BJ (cell line): ENCODE data around the gene HCST. TPM values are rescaled to one million over a fixed set of nuclear protein-coding genes. Genes with fewer than 3 reads are reported as not detected.

ENCODE experiments used
- CTCF ChIA-PET: fragments of 350-600 bp; formaldehyde crosslinking; extraction: SDS; loops from one replicate; lab custom pipeline; 2021; ENCODE audit warnings: antibody characterized with exemption, inconsistent platforms; lab: Yijun Ruan, JAX
- POLR2A ChIA-PET: fragments of 300-600 bp; sonication (Branson Sonifier 250); formaldehyde crosslinking; extraction: SDS; loops from one replicate; lab custom pipeline; 2021; ENCODE audit warnings: antibody characterized with exemption; lab: Charles Lee
- DNase-seq: peaks from one replicate; pipeline ENCODE4 v3.0.0-alpha.2; 2011; ENCODE audit warnings: low read depth
- H3K27me3 ChIP-seq: 2 replicates; pipeline ENCODE4 v1.6.0; 2011; ENCODE audit warnings: low read length; ENCODE audit not compliant: control insufficient read depth, insufficient read depth
- H3K36me3 ChIP-seq: 2 replicates; pipeline ENCODE4 v1.5.1; 2011; ENCODE audit warnings: low read length; ENCODE audit not compliant: control insufficient read depth, insufficient read depth
- H3K4me3 ChIP-seq: 2 replicates; pipeline ENCODE4 v1.5.1; 2011; ENCODE audit warnings: low read depth, mild to moderate bottlenecking, control low read depth, low read length
- polyA minus RNA-seq: library from RNA; depleted of rRNA, polyadenylated mRNA; stranded (reverse); fragments of >200 nt; gene quantifications from 2 replicates; pipeline ENCODE4 v1.2.3, GENCODE V29; 2011; rRNA and poly(A)+ RNA removed
- polyA plus RNA-seq: library from polyadenylated mRNA; depleted of rRNA; stranded (reverse); fragments of >200 nt; gene quantifications from 2 replicates; pipeline ENCODE4 v1.2.3, GENCODE V29; 2011; rRNA removed
- TF ChIP-seq, protein P1 (sequence below): IDR thresholded peaks from 2 replicates; pipeline ENCODE4 v1.5.1; 2011; ENCODE audit warnings: low read depth, mild to moderate bottlenecking, control low read depth, inconsistent platforms, low read length, moderate library complexity; ENCODE audit not compliant: insufficient read depth

HCST gene, protein sequence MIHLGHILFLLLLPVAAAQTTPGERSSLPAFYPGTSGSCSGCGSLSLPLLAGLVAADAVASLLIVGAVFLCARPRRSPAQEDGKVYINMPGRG
- polyA plus RNA-seq, result 0.74 and 1.2 TPM in 2 replicates
- polyA minus RNA-seq, result 1.4 TPM in 1 of 2 replicates, not detected in the other

DNA sequence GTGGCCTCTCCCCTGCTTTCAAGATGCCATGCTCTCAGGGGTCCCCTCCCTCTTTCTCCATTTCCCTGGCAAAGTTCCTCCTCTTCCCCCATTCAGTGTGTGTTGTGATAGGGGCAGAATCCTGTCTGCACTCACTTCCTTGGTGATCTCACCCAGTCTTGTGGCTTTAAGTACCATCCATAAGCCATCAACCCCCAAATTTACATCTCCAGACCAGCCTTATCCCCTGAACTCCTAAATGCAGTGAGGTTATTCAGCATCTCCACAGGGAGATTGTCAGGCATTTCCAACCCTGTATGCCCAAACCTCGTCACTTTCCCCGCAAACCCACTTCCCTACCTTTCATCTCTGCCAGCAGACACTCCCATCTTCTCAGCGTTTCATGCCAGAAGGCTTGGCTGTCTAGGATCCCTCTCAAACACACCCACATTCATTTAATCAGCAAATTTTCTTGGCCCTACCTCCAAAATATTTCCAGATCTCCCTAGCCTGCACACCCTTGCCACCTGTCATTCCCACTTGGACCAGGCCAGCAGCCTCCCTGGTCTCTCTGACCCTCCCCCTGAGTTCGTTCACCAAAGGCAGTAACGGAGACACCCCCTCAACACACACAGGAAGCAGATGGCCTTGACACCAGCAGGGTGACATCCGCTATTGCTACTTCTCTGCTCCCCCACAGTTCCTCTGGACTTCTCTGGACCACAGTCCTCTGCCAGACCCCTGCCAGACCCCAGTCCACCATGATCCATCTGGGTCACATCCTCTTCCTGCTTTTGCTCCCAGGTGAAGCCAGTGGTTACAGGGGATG, at the start of gene HCST:
HCST (plus strand) TSS at position 676 of the 808 bp plus-strand sequence; CDS start at position 741, 65 bp downstream.
- DNase-seq, result peak; percentile 22
- Histone ChIP-seq H3K27me3 (no peaks in the 10 kb centered on the region), H3K36me3 (peaks cover 2% of the 10 kb centered on the region; the same call in 1 of the 2 replicates), H3K4me3 (peak within 1 kb of the TSS; percentile 20; the same call in 1 of the 2 replicates)
- TF ChIP-seq, protein P1, sequence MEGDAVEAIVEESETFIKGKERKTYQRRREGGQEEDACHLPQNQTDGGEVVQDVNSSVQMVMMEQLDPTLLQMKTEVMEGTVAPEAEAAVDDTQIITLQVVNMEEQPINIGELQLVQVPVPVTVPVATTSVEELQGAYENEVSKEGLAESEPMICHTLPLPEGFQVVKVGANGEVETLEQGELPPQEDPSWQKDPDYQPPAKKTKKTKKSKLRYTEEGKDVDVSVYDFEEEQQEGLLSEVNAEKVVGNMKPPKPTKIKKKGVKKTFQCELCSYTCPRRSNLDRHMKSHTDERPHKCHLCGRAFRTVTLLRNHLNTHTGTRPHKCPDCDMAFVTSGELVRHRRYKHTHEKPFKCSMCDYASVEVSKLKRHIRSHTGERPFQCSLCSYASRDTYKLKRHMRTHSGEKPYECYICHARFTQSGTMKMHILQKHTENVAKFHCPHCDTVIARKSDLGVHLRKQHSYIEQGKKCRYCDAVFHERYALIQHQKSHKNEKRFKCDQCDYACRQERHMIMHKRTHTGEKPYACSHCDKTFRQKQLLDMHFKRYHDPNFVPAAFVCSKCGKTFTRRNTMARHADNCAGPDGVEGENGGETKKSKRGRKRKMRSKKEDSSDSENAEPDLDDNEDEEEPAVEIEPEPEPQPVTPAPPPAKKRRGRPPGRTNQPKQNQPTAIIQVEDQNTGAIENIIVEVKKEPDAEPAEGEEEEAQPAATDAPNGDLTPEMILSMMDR, result no peak
- POLR2A ChIA-PET, result no interaction called here
- CTCF ChIA-PET, result interaction anchor here (1.6 kb wide), 1 partner anchor 29 kb away, joined by 4 read pairs; no protein-coding TSS in a partner anchor

DNA sequence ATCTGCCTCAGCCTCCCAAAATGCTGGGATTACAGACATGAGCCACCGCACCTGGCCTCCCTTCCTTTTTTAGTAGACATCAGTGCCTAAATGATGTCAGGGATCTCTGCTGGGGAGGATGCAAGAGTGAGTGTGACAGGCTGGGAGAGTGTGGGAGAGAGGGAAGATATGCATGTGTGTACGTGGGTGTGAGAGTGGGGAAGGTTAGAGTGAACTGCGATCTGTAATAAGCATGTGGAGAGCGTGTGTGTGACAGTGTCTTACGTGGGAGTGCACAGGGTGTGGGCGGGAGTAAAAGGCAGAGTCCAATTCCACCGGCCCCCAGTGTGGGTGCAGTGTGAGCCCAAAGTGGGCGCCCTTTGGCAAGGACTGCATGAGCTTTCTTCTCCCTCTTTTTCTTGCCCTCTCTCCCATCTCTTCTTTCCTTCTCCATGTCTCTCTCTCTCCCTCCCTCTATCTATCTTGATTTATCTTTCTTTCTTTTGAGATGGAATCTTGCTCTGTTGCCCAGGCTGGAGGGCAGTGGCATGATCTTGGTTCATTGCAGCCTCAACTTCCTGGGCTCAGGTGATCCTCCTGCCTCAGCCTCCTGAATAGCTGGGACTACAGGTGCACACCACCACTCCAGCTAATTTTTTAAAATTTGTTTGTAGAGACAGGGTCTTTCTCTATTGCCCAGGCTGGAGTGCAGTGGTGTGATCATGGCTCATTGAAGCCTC, 49.1 kb upstream of the HCST start:
- H3K36me3 ChIP-seq, result no peaks in the 10 kb centered on the region
- POLR2A ChIA-PET, result interaction anchor here (0.7 kb wide), 1 partner anchor 150 kb away, joined by 14 read pairs; no protein-coding TSS in a partner anchor
- no peak overlapping the region for H3K4me3 ChIP-seq
- TF ChIP-seq, protein P1, result no peak
- peaks cover 27% of the 10 kb centered on the region for H3K27me3 ChIP-seq
- no peak for DNase-seq
- CTCF ChIA-PET, result interaction anchor here (0.7 kb wide), 1 partner anchor 78 kb away, joined by 4 read pairs; no protein-coding TSS in a partner anchor

DNA sequence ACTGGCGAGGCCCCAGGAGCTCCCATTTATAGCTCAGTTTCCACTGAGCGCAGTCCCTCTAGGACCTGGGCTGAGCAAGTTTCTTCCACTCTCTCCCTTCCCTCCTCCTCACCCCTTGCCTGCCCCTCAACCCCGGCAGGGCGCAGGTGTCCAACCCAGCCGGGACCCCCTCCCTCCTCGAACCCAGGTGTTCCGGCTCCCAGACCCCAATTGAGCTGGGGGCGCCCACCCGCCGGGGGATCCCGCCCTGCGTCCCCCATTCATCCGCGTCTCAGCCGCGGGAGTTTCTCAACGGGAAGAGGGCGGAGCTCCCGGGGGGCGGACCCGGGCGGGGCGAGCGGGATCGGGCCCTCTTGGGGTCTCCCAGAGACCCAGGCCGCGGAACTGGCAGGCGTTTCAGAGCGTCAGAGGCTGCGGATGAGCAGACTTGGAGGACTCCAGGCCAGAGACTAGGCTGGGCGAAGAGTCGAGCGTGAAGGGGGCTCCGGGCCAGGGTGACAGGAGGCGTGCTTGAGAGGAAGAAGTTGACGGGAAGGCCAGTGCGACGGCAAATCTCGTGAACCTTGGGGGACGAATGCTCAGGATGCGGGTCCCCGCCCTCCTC, 45.7 kb upstream of the HCST start, which contains the start of gene KIRREL2:
KIRREL2 (plus strand) TSS at position 366 of the 604 bp plus-strand sequence; CDS start at position 575, 209 bp downstream.
- Histone ChIP-seq H3K27me3 (peaks cover 47% of the 10 kb centered on the region), H3K4me3 (peak within 1 kb of the TSS; percentile 31), H3K36me3 (no peaks in the 10 kb centered on the region)
- TF ChIP-seq, protein P1, result no peak
- POLR2A ChIA-PET, result no interaction called here
- no peak for DNase-seq
- CTCF ChIA-PET, result interaction anchor here (0.8 kb wide), 1 partner anchor 9 kb away, joined by 3 read pairs; no protein-coding TSS in a partner anchor

DNA sequence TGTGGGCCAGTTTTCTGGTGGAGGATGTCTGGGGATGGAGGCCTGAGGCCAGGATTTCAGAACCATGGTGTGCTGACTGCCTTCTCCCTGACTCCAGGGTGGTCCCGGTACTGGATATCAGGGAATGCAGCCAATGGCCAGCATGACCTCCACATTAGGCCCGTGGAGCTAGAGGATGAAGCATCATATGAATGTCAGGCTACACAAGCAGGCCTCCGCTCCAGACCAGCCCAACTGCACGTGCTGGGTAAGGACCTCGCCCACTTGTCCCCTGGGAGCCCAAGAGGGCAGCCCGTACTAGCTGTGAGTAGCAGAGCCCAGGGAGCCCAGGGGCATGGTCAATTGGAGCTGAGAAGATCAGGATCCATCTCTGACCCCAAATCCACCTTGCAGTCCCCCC, 44.0 kb upstream of the HCST start:
- H3K27me3 ChIP-seq, result peaks cover 45% of the 10 kb centered on the region
- TF ChIP-seq, protein P1, result no peak
- DNase-seq, result no peak
- H3K4me3 ChIP-seq, result no peak overlapping the region
- H3K36me3 ChIP-seq, result no peaks in the 10 kb centered on the region
- CTCF ChIA-PET, result no interaction called here
- POLR2A ChIA-PET, result no interaction called here
